ENCODE measurements around the gene ARID1B. TPM values are rescaled to one million over a fixed set of nuclear protein-coding genes. Genes with fewer than 3 reads are reported as not detected.

The ARID1B gene
- total RNA-seq, 1 donor from 2014 or later, result 18.5 TPM

- TF ChIP-seq CTCF (conservative IDR thresholded peaks at IDR 0.05; ENCODE audit: low read depth, low read length), result no peak
- DNase-seq (ENCODE audit: low read depth), result no peak
- no peak overlapping the region for H3K4me3 ChIP-seq (ENCODE audit: low read depth, low read length)
Measured at GRCh38 chr6:157091243-157091642, 314.1 kb downstream of the ARID1B start.

GRCh38 chr6:157091856-157092460 lies 314.8 kb downstream of the ARID1B start:
- DNase-seq (ENCODE audit: low read depth), result no peak
- no peak for TF ChIP-seq CTCF (conservative IDR thresholded peaks at IDR 0.05; ENCODE audit: low read depth, low read length)
- H3K4me3 ChIP-seq (ENCODE audit: low read depth, low read length), result no peak overlapping the region

- no peak overlapping the region for H3K4me3 ChIP-seq (ENCODE audit: low read depth, low read length)
- no peak for DNase-seq (ENCODE audit: low read depth)
- no peak for TF ChIP-seq CTCF (conservative IDR thresholded peaks at IDR 0.05; ENCODE audit: low read depth, low read length)
Measured at GRCh38 chr6:157092736-157093135, 315.6 kb downstream of the ARID1B start.

GRCh38 chr6:157093536-157093935 lies 316.4 kb downstream of the ARID1B start:
- no peak for DNase-seq (ENCODE audit: low read depth)
- no peak for TF ChIP-seq CTCF (conservative IDR thresholded peaks at IDR 0.05; ENCODE audit: low read depth, low read length)
- H3K4me3 ChIP-seq (ENCODE audit: low read depth, low read length), result no peak overlapping the region

- DNase-seq (ENCODE audit: low read depth), result no peak
- no peak overlapping the region for H3K4me3 ChIP-seq (ENCODE audit: low read depth, low read length)
- TF ChIP-seq CTCF (conservative IDR thresholded peaks at IDR 0.05; ENCODE audit: low read depth, low read length), result no peak
Measured at GRCh38 chr6:157094038-157094437, 316.9 kb downstream of the ARID1B start.

- DNase-seq (ENCODE audit: low read depth), result no peak
- no peak overlapping the region for H3K4me3 ChIP-seq (ENCODE audit: low read depth, low read length)
- no peak for TF ChIP-seq CTCF (conservative IDR thresholded peaks at IDR 0.05; ENCODE audit: low read depth, low read length)
Measured at GRCh38 chr6:157095084-157095483, 317.9 kb downstream of the ARID1B start.

- H3K4me3 ChIP-seq (ENCODE audit: low read depth, low read length), result no peak overlapping the region
- TF ChIP-seq CTCF (conservative IDR thresholded peaks at IDR 0.05; ENCODE audit: low read depth, low read length), result no peak
- DNase-seq (ENCODE audit: low read depth), result no peak
Measured at GRCh38 chr6:157095569-157095968, 318.4 kb downstream of the ARID1B start.

Measured in epithelial cell of proximal tubule (primary cell).